ENCODE data around the gene CIAPIN1. TPM values are rescaled to one million over a fixed set of nuclear protein-coding genes. Genes with fewer than 3 reads are reported as not detected.

The CIAPIN1 gene
- total and polyA plus RNA-seq, 2 of the 8 experiments (the other 6 are each of a cell fraction or from before 2014, with no cell fraction given) = 76.8 to 83.6 TPM

DNA sequence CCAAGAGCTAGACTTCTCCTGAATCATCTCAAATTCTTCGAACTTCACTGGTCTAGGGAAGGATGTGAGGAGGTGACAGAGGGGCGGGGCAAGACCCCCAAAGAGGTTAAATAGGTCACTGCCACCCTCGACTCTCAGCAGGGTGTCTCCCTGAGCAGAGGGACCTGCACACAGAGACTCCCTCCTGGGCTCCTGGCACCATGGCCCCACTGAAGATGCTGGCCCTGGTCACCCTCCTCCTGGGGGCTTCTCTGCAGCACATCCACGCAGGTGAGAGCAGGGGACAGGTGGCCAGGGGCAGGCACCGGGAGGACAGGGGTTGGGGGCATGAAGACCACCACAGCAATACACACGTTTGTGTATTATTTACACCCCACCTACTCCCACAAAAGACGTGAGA is 33.5 kb downstream of the CIAPIN1 start (continued):
- TF ChIP-seq SIN3A (conservative IDR thresholded peaks at IDR 0.05 in 1 of 2, IDR thresholded peaks at IDR 0.05 in 1 of 2; ENCODE audit: low read depth in 1 of 2, low read length in 2 of 2) (no peak), RNF2 (IDR thresholded peaks at IDR 0.05; ENCODE audit: borderline replicate concordance, low read depth, low read length, missing control alignments, poor library complexity, severe bottlenecking) (no peak), RAD21 (IDR thresholded peaks at IDR 0.05 in 1 of 2, conservative IDR thresholded peaks at IDR 0.05 in 1 of 2; ENCODE audit: low read depth in 2 of 2, low read length in 2 of 2) (no peak), MAFK (IDR thresholded peaks at IDR 0.05; ENCODE audit: low read depth, low read length) (no peak)

Measured in H1 (cell line).